ENCODE measurements around the gene USP53. TPM values are rescaled to one million over a fixed set of nuclear protein-coding genes. Genes with fewer than 3 reads are reported as not detected.

USP53 gene
- polyA plus RNA-seq, 1 of the 3 experiments (the other 2 are of a cell fraction) = 8.1 TPM

DNA sequence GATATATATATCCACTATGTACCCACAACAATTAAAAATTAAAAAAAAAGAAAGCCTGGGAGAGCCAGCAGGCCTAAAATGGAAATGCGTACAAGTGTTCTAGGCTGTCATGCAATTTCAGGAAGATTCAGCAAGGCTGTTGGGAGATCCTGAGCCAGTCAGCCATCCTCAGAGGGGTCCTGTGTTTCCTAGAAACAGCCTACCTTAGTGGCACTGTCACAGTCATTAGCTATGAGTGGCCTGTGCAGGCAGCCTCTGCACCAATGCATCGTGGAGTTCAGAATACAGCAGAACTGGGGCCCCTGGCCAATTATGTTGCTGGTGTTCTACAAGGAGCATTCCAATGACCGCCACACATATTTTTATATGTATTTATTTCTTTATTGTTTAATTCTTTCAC, 21.0 kb upstream of the USP53 start:
- H3K4me2 ChIP-seq = no peak overlapping the region
- no peaks in the 10 kb centered on the region for H3K79me2 ChIP-seq (ENCODE audit: insufficient read depth)
- H3K27ac ChIP-seq (ENCODE audit: low read depth in 2 of 2, low read length in 1 of 2) = no peak overlapping the region
- H3K9me2 ChIP-seq = no peaks in the 10 kb centered on the region
- no peak for TF ChIP-seq SIN3A (IDR thresholded peaks at IDR 0.05; ENCODE audit: borderline replicate concordance, low read depth, low read length)
- no peak for TF ChIP-seq EP300 (IDR thresholded peaks at IDR 0.05; ENCODE audit: borderline replicate concordance in 1 of 2, low read depth in 1 of 2, low read length in 1 of 2)
- no peak for TF ChIP-seq NFIC (IDR thresholded peaks at IDR 0.05; ENCODE audit: borderline replicate concordance)
- TF ChIP-seq JUND (IDR thresholded peaks at IDR 0.05) = no peak
- TF ChIP-seq GABPA (IDR thresholded peaks at IDR 0.05; ENCODE audit: low read depth) = no peak
- no peak for TF ChIP-seq TAF1 (IDR thresholded peaks at IDR 0.05; ENCODE audit: borderline replicate concordance, low read depth, low read length)
- TF ChIP-seq, protein P1, sequence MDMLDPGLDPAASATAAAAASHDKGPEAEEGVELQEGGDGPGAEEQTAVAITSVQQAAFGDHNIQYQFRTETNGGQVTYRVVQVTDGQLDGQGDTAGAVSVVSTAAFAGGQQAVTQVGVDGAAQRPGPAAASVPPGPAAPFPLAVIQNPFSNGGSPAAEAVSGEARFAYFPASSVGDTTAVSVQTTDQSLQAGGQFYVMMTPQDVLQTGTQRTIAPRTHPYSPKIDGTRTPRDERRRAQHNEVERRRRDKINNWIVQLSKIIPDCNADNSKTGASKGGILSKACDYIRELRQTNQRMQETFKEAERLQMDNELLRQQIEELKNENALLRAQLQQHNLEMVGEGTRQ (IDR thresholded peaks at IDR 0.05; ENCODE audit: borderline replicate concordance, low read depth, low read length) = no peak
- TF ChIP-seq, protein P2, sequence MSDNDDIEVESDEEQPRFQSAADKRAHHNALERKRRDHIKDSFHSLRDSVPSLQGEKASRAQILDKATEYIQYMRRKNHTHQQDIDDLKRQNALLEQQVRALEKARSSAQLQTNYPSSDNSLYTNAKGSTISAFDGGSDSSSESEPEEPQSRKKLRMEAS (IDR thresholded peaks at IDR 0.05; ENCODE audit: low read depth) = no peak
- TF ChIP-seq, protein P3, sequence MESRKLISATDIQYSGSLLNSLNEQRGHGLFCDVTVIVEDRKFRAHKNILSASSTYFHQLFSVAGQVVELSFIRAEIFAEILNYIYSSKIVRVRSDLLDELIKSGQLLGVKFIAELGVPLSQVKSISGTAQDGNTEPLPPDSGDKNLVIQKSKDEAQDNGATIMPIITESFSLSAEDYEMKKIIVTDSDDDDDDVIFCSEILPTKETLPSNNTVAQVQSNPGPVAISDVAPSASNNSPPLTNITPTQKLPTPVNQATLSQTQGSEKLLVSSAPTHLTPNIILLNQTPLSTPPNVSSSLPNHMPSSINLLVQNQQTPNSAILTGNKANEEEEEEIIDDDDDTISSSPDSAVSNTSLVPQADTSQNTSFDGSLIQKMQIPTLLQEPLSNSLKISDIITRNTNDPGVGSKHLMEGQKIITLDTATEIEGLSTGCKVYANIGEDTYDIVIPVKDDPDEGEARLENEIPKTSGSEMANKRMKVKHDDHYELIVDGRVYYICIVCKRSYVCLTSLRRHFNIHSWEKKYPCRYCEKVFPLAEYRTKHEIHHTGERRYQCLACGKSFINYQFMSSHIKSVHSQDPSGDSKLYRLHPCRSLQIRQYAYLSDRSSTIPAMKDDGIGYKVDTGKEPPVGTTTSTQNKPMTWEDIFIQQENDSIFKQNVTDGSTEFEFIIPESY (IDR thresholded peaks at IDR 0.05; ENCODE audit: borderline replicate concordance, low read depth) = no peak
- TF ChIP-seq RFX5 (IDR thresholded peaks at IDR 0.05; ENCODE audit: low read length) = no peak
- no peak for TF ChIP-seq SMC3 (IDR thresholded peaks at IDR 0.05; ENCODE audit: low read depth, low read length)
- TF ChIP-seq GATA2 (CRISPR knock-in tag; IDR thresholded peaks at IDR 0.05) = no peak
- TF ChIP-seq, protein P4, sequence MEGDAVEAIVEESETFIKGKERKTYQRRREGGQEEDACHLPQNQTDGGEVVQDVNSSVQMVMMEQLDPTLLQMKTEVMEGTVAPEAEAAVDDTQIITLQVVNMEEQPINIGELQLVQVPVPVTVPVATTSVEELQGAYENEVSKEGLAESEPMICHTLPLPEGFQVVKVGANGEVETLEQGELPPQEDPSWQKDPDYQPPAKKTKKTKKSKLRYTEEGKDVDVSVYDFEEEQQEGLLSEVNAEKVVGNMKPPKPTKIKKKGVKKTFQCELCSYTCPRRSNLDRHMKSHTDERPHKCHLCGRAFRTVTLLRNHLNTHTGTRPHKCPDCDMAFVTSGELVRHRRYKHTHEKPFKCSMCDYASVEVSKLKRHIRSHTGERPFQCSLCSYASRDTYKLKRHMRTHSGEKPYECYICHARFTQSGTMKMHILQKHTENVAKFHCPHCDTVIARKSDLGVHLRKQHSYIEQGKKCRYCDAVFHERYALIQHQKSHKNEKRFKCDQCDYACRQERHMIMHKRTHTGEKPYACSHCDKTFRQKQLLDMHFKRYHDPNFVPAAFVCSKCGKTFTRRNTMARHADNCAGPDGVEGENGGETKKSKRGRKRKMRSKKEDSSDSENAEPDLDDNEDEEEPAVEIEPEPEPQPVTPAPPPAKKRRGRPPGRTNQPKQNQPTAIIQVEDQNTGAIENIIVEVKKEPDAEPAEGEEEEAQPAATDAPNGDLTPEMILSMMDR (IDR thresholded peaks at IDR 0.05) = no peak
- no peak for TF ChIP-seq TCF12 (IDR thresholded peaks at IDR 0.05)
- H3K9me3 ChIP-seq = no peaks in the 10 kb centered on the region
- ChIA-PET POLR2A (no interaction called here), CTCF (interaction anchor here (1.3 kb wide), 1 partner anchor 16 kb away, joined by 4 read pairs; no protein-coding TSS in a partner anchor)
- no peak for DNase-seq
- no peaks in the 10 kb centered on the region for H3K36me3 ChIP-seq (replicated peaks in 1 of 2; ENCODE audit: control insufficient read depth in 1 of 2, insufficient read depth in 2 of 2, low read length in 1 of 2)
- H3K27me3 ChIP-seq (ENCODE audit: insufficient read depth) = no peaks in the 10 kb centered on the region
- H4K20me1 ChIP-seq (ENCODE audit: insufficient read depth) = no peaks in the 10 kb centered on the region
- H3K4me3 ChIP-seq (ENCODE audit: low read depth in 2 of 2, low read length in 1 of 2) = no peak overlapping the region
- H3K4me1 ChIP-seq (ENCODE audit: control insufficient read depth in 1 of 2, insufficient read depth in 2 of 2, low read depth in 1 of 2, low read length in 1 of 2) = no peaks in the 10 kb centered on the region
- no peak overlapping the region for H3K9ac ChIP-seq
- H2AFZ ChIP-seq (ENCODE audit: low read depth) = no peak overlapping the region
- no peaks in the 10 kb centered on the region for H3F3A ChIP-seq (replicated peaks; ENCODE audit: insufficient read depth)
- WGBS (ENCODE audit: low lambda C conversion rate) = 92% methylated on average over 3 of the region's 3 CpGs

Data from SK-N-SH (cell line).